ENCODE data around the gene LRR1. TPM values are rescaled to one million over a fixed set of nuclear protein-coding genes. Genes with fewer than 3 reads are reported as not detected.

Gene LRR1
- total and polyA plus RNA-seq, 9 of the 15 experiments (the other 6 are each of a cell fraction or from before 2014, with no cell fraction given), result 26.5 to 58.1 (median 31.8) TPM

- TF ChIP-seq NKRF (IDR thresholded peaks at IDR 0.05; ENCODE audit: borderline replicate concordance), result 0 out of 2 replicates have a peak, but pooled peaks have one; percentile 17
- no peak for TF ChIP-seq ZBTB49 (CRISPR knock-in tag; IDR thresholded peaks at IDR 0.05; ENCODE audit: borderline replicate concordance)
- no peak for TF ChIP-seq ZBTB43 (CRISPR knock-in tag; IDR thresholded peaks at IDR 0.05)
- no peak for TF ChIP-seq KLF13 (tag; IDR thresholded peaks at IDR 0.05; ENCODE audit: borderline replicate concordance, low read depth)
- no peak for TF ChIP-seq ZC3H8 (IDR thresholded peaks at IDR 0.05)
- no peak for TF ChIP-seq PBX2 (CRISPR knock-in tag; IDR thresholded peaks at IDR 0.05; ENCODE audit: low read depth)
- TF ChIP-seq PBX2 (tag; conservative IDR thresholded peaks at IDR 0.05; ENCODE audit: low read depth), result no peak
- TF ChIP-seq ZNF77 (CRISPR knock-in tag; IDR thresholded peaks at IDR 0.05), result no peak
- TF ChIP-seq RFX1 (IDR thresholded peaks at IDR 0.05), result no peak
- TF ChIP-seq HNRNPUL1 (IDR thresholded peaks at IDR 0.05; ENCODE audit: low read length), result no peak
- TF ChIP-seq TCF7 (IDR thresholded peaks at IDR 0.05; ENCODE audit: borderline replicate concordance), result no peak
- TF ChIP-seq ZNF511 (CRISPR knock-in tag; IDR thresholded peaks at IDR 0.05), result no peak; the same call in 1 of the 2 replicates
- TF ChIP-seq HBP1 (CRISPR knock-in tag; IDR thresholded peaks at IDR 0.05), result no peak
- TF ChIP-seq ZNF143 (CRISPR knock-in tag; IDR thresholded peaks at IDR 0.05), result no peak
- 0 out of 2 replicates have a peak, but pooled peaks have one; percentile 23 for TF ChIP-seq SAFB (IDR thresholded peaks at IDR 0.05; ENCODE audit: borderline replicate concordance, low read depth, low read length)
- TF ChIP-seq GATA2 (CRISPR knock-in tag; IDR thresholded peaks at IDR 0.05), result no peak
These were observed at the start of gene LRR1 (continued) for GRCh38 chr14:49598485-49599300.

All from K562 (cell line).